ENCODE data around the gene CORO1C.

DNA sequence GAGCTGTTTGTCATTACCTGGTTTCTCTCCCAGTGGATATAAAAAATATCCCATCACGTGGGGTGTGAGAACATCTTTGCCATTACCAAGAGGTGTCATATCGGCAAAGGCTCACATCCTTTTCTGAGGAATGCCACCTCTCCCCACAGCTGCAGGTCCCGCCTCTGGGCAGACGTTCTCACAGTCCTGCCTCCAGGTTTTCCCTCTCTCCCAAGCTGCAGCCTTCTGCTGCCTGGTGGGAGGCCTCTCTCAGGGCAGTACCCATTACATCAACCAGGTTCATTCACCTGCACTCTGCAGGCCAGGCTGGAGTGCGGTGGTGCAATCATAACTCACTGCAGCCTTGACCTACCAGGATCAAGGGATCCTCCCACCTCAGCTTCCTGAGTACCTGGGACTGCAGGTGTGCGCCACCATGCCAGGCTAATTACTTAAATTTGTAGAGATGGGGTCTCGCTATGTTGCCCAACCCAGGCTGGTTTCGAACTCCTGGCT is 118.5 kb downstream of the CORO1C start:
- TF ChIP-seq GATA2 (IDR thresholded peaks at IDR 0.05; ENCODE audit: low read depth, low read length) (no peak), GATA3 (IDR thresholded peaks at IDR 0.05; ENCODE audit: low read depth, low read length) (no peak)

All from SH-SY5Y (cell line).